HEK293T (cell line): ENCODE results near the gene KCNMA1.
"Not testable (repeated sequence)": the region's sequence is repeated elsewhere in the genome, so short reads cannot be mapped to it uniquely, and the experiment has no call there.

Experiments used
- CTCF ChIA-PET: fragments of 350-600 bp; formaldehyde crosslinking; extraction: SDS; loops from one replicate; lab custom pipeline; 2021; ENCODE audit warnings: antibody characterized with exemption, inconsistent platforms; lab: Yijun Ruan, JAX
- POLR2A ChIA-PET: fragments of 350-600 bp; formaldehyde crosslinking; extraction: SDS; loops from one replicate; lab custom pipeline; 2020; ENCODE audit warnings: antibody characterized with exemption, inconsistent platforms; lab: Yijun Ruan, JAX
- DNase-seq: peaks from one replicate; pipeline ENCODE4 v3.0.0; 2012; ENCODE audit warnings: mixed read lengths; ENCODE audit errors: extremely low spot score
- ARNT ChIP-seq: fragments of 450-650 bp; IDR thresholded peaks from 2 replicates; pipeline ENCODE4 v1.6.1; 2017; ENCODE audit warnings: mild to moderate bottlenecking
- BHLHE40 ChIP-seq: fragments of 450-650 bp; IDR thresholded peaks from 2 replicates; pipeline ENCODE4 v1.6.1; 2016; ENCODE audit warnings: mild to moderate bottlenecking, moderate library complexity, borderline replicate concordance
- CTBP1 ChIP-seq: fragments of 450-650 bp; IDR thresholded peaks from 2 replicates; pipeline ENCODE4 v1.6.1; 2016; ENCODE audit warnings: borderline replicate concordance
- ELF4 ChIP-seq: fragments of 450-650 bp; IDR thresholded peaks from 2 replicates; pipeline ENCODE4 v1.6.1; 2017; ENCODE audit warnings: antibody characterized with exemption
- FOXA1 ChIP-seq: fragments of 450-650 bp; IDR thresholded peaks from 2 replicates; pipeline ENCODE4 v1.6.1; 2016; ENCODE audit warnings: mild to moderate bottlenecking
- FOXK2 ChIP-seq: fragments of 450-650 bp; IDR thresholded peaks from 2 replicates; pipeline ENCODE4 v1.6.1; 2016; ENCODE audit warnings: mild to moderate bottlenecking
- FOXM1 ChIP-seq: fragments of 450-650 bp; IDR thresholded peaks from 2 replicates; pipeline ENCODE4 v1.6.1; 2017; ENCODE audit warnings: mild to moderate bottlenecking, borderline replicate concordance
- HDGF ChIP-seq: fragments of 450-650 bp; IDR thresholded peaks from 2 replicates; pipeline ENCODE4 v1.6.1; 2017; ENCODE audit warnings: antibody characterized with exemption, borderline replicate concordance
- L3MBTL2 ChIP-seq: fragments of 450-650 bp; conservative IDR thresholded peaks from 2 replicates; pipeline ENCODE4 v1.6.1; 2016; ENCODE audit warnings: mild to moderate bottlenecking
- LEF1 ChIP-seq: fragments of 450-650 bp; IDR thresholded peaks from 2 replicates; pipeline ENCODE4 v1.6.1; 2017; ENCODE audit warnings: mild to moderate bottlenecking, borderline replicate concordance
- NFRKB ChIP-seq: fragments of 450-650 bp; IDR thresholded peaks from 2 replicates; pipeline ENCODE4 v1.6.1; 2016; ENCODE audit warnings: mild to moderate bottlenecking, moderate library complexity
- SP1 ChIP-seq: fragments of 450-650 bp; IDR thresholded peaks from 2 replicates; pipeline ENCODE4 v1.6.1; 2017
- SUZ12 ChIP-seq: fragments of 450-650 bp; IDR thresholded peaks from 2 replicates; pipeline ENCODE4 v1.6.1; 2016; ENCODE audit warnings: mild to moderate bottlenecking
- TARDBP ChIP-seq: fragments of 450-650 bp; IDR thresholded peaks from 2 replicates; pipeline ENCODE4 v1.6.1; 2016
- ZNF384 ChIP-seq: fragments of 450-650 bp; IDR thresholded peaks from 2 replicates; pipeline ENCODE4 v1.6.1; 2016
- TF ChIP-seq, protein P1 (sequence below): fragments of 450-650 bp; IDR thresholded peaks from 2 replicates; pipeline ENCODE4 v1.6.1; 2016

Gene KCNMA1

DNA sequence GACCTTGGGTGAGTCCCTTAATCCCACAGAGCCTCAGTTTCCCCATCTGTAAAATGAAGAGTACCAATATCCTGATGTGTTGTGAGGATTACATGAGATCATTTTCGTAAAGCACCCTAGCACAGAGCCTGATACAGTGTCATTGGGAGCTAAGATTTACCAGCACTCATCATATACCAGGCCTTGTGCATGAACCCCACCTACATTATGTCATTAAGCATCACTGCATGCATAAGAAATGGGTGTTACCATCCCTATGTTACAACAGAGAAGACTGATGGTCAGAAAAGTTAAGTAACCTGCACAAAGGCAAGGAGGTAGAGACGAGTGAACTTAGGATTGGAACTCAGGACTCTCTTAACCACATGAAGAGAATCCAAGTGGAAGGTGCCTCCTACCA is 290.6 kb downstream of the KCNMA1 start:
- ChIA-PET CTCF (no interaction called here), POLR2A (no interaction called here)
- TF ChIP-seq SUZ12 (no peak), FOXK2 (no peak), NFRKB (no peak), HDGF (no peak), FOXM1 (no peak), ELF4 (no peak), ZNF384 (no peak), BHLHE40 (no peak), ARNT (no peak), LEF1 (no peak), FOXA1 (no peak), CTBP1 (no peak), SP1 (no peak)
- DNase-seq, result no peak

DNA sequence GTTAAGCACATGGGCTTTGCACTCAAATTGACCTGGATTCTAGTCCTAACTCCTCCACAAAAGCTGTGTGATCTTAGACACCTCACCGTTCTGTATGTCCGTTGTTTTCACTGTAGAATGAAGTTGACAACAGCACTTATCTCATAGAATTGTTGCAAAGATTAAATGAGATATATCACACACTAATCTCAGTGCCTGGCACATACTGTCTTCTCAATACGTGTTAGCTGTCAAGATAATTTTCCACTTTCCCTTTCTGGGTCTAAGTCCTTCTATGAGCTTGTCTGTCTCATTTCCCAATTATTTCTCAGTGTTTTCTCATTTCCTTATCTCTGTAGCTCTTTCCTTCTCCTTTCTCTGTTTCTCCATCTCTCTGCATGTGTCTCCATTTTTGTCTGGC is 296.6 kb downstream of the KCNMA1 start:
- DNase-seq, result no peak
- ChIA-PET CTCF (no interaction called here), POLR2A (no interaction called here)
- TF ChIP-seq SUZ12, result no peak
- no peak for TF ChIP-seq SP1
- TF ChIP-seq BHLHE40, result no peak
- TF ChIP-seq ZNF384, result no peak
- TF ChIP-seq, protein P1, sequence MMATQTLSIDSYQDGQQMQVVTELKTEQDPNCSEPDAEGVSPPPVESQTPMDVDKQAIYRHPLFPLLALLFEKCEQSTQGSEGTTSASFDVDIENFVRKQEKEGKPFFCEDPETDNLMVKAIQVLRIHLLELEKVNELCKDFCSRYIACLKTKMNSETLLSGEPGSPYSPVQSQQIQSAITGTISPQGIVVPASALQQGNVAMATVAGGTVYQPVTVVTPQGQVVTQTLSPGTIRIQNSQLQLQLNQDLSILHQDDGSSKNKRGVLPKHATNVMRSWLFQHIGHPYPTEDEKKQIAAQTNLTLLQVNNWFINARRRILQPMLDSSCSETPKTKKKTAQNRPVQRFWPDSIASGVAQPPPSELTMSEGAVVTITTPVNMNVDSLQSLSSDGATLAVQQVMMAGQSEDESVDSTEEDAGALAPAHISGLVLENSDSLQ, result no peak
- TF ChIP-seq CTBP1, result no peak
- TF ChIP-seq HDGF, result no peak
- no peak for TF ChIP-seq ARNT
- TF ChIP-seq NFRKB, result no peak
- no peak for TF ChIP-seq LEF1
- no peak for TF ChIP-seq FOXA1
- TF ChIP-seq ELF4, result no peak
- no peak for TF ChIP-seq TARDBP
- no peak for TF ChIP-seq FOXK2
- TF ChIP-seq L3MBTL2, result no peak
- no peak for TF ChIP-seq FOXM1

DNA sequence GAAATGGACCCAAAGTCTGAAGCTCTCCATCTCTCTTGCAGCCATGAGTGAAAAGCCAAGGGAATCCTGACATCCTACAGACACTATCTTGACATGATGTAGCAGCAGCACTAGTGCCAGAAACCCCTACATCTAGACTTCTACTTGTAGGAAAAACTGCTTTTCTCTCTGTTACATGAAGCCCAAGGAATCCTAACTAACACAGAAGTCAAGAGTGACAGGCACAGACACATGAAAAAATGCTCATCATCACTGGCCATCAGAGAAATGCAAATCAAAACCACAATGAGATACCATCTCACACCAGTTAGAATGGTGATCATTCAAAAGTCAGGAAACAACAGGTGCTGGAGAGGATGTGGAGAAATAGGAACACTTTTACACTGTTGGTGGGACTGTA is 297.7 kb downstream of the KCNMA1 start:
- DNase-seq, POLR2A ChIA-PET, CTCF ChIA-PET: not testable (repeated sequence)

- no peak for DNase-seq
- ChIA-PET CTCF (no interaction called here), POLR2A (no interaction called here)
- no peak for TF ChIP-seq ELF4
- no peak for TF ChIP-seq BHLHE40
- no peak for TF ChIP-seq TARDBP
- TF ChIP-seq L3MBTL2, result no peak
- TF ChIP-seq FOXK2, result no peak
- TF ChIP-seq, protein P1, result no peak
- no peak for TF ChIP-seq SP1
Measured at GRCh38 chr10:77339166-77339565, 298.4 kb downstream of the KCNMA1 start.

DNA sequence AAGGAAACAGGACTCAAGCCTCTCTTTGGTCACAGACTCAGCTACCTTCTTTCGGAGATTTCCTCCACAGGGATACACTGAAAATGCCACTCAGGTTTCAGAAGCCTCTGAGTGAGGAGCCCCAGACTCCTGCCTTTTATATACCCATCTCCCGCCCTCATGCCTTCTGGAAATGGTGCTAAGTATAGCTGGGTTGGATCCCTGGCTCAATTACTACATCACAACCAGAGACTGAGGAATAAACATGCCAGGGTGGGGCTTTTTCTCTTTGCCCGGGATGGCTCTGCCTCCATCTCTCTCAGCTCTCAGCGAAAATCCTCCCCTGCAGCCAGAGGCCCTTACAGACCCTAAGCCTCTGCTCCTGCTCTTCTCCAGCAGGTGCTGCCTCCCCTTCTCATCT is 299.5 kb downstream of the KCNMA1 start:
- CTCF ChIA-PET, result no interaction called here
- TF ChIP-seq CTBP1 (no peak), ZNF384 (no peak), FOXK2 (no peak), LEF1 (no peak), SP1 (no peak), L3MBTL2 (no peak), HDGF (no peak), SUZ12 (no peak), NFRKB (no peak), FOXA1 (no peak), ELF4 (no peak)
- TF ChIP-seq, protein P1, result no peak
- POLR2A ChIA-PET, result no interaction called here
- DNase-seq, result no peak

GRCh38 chr10:77334501-77334900 is 303.1 kb downstream of the KCNMA1 start:
- POLR2A ChIA-PET, result no interaction called here
- no peak for TF ChIP-seq FOXK2
- TF ChIP-seq BHLHE40, result no peak
- no peak for TF ChIP-seq HDGF
- no peak for TF ChIP-seq SUZ12
- TF ChIP-seq, protein P1, result no peak
- TF ChIP-seq CTBP1, result no peak
- no peak for TF ChIP-seq SP1
- no peak for TF ChIP-seq NFRKB
- no peak for TF ChIP-seq FOXA1
- TF ChIP-seq LEF1, result no peak
- TF ChIP-seq ZNF384, result no peak
- CTCF ChIA-PET, result no interaction called here

More at GRCh38 chr10:77334501-77334900, 303.1 kb downstream of the KCNMA1 start:
- no peak for DNase-seq
